Type B pancreatic cell (in vitro differentiated cells): ENCODE data around the gene NUP205. TPM values are rescaled to one million over a fixed set of nuclear protein-coding genes. Genes with fewer than 3 reads are reported as not detected.

ENCODE experiments used
- DNase-seq: peaks from one replicate; pipeline ENCODE4 v3.0.0; 2021; ENCODE audit warnings: mixed read lengths; ENCODE audit not compliant: unreplicated experiment; ENCODE audit errors: extremely low spot score
- H3K27ac Mint-ChIP-seq: 2 replicates; pipeline ENCODE4 v1.8.0; 2021; ENCODE audit warnings: mild to moderate bottlenecking, mixed read lengths
- H3K27me3 Mint-ChIP-seq: 2 replicates; pipeline ENCODE4 v1.8.0; 2021; ENCODE audit warnings: mixed read lengths
- H3K36me3 Mint-ChIP-seq: 2 replicates; pipeline ENCODE4 v1.8.0; 2021; ENCODE audit warnings: mixed read lengths
- H3K4me1 Mint-ChIP-seq: one replicate; pipeline ENCODE4 v1.8.0; 2021; ENCODE audit warnings: mixed read lengths; ENCODE audit not compliant: unreplicated experiment
- H3K4me3 Mint-ChIP-seq: 2 replicates; pipeline ENCODE4 v1.8.0; 2021; ENCODE audit warnings: mild to moderate bottlenecking, mixed read lengths
- H3K9me3 Mint-ChIP-seq: 2 replicates; pipeline ENCODE4 v1.8.0; 2021; ENCODE audit warnings: mixed read lengths
- total RNA-seq: library from RNA; stranded (reverse); gene quantifications from 2 replicates; pipeline ENCODE4 v1.2.1, GENCODE V29; 2021; ENCODE audit warnings: low replicate concordance
- TF ChIP-seq, protein P1 (sequence below): fragments of 200-600 bp; sonication (generic); conservative IDR thresholded peaks from 2 replicates; pipeline ENCODE4 v1.5.0; 2021; ENCODE audit warnings: antibody characterized with exemption, mild to moderate bottlenecking

Gene NUP205
- total RNA-seq, 1 donor from 2014 or later: 102 TPM

DNA sequence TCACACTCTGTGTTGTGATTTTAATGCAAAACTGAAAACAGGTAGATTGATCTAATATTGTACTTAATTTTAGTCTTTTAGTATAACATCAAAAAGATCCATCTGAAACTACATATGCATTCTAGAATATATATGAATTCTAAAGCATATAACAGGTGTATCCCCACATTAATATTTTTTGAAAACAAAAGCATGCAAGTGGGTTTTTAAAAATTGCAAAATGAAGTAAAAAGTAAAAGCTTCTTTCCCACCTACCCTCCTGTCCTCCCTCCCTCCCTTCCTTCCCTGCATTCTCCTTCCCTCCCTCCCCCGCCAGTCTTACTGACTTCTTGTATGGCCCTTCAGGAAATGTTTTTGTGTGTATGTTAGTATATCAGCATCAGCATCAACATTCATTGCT is 90.0 kb downstream of the NUP205 start:
- Mint-ChIP-seq H3K36me3 (peaks cover 15% of the 10 kb centered on the region), H3K27ac (no peak overlapping the region), H3K27me3 (no peaks in the 10 kb centered on the region), H3K9me3 (no peaks in the 10 kb centered on the region), H3K4me1 (peaks cover 5% of the 10 kb centered on the region), H3K4me3 (no peak overlapping the region)
- DNase-seq: no peak
- TF ChIP-seq, protein P1, sequence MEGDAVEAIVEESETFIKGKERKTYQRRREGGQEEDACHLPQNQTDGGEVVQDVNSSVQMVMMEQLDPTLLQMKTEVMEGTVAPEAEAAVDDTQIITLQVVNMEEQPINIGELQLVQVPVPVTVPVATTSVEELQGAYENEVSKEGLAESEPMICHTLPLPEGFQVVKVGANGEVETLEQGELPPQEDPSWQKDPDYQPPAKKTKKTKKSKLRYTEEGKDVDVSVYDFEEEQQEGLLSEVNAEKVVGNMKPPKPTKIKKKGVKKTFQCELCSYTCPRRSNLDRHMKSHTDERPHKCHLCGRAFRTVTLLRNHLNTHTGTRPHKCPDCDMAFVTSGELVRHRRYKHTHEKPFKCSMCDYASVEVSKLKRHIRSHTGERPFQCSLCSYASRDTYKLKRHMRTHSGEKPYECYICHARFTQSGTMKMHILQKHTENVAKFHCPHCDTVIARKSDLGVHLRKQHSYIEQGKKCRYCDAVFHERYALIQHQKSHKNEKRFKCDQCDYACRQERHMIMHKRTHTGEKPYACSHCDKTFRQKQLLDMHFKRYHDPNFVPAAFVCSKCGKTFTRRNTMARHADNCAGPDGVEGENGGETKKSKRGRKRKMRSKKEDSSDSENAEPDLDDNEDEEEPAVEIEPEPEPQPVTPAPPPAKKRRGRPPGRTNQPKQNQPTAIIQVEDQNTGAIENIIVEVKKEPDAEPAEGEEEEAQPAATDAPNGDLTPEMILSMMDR: no peak

DNA sequence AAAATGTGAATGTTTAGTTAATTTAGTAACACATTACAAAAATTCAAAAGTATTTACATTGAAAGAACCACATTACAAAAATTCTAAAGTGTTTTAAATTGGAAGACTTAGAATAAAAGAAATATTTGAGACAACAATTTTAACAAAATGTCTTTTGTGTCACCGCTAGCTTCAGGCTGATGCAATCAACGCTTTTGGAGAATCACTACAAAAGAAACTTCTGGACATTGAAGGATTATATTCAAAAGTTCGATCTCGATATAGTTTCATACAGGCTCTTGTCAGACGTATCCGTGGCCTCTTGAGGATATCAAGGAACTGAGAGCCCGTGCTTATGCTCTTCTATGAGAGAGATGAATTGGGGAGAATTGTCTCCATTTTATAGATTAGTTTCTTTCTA is 90.5 kb downstream of the NUP205 start:
- H3K36me3 Mint-ChIP-seq: peaks cover 15% of the 10 kb centered on the region
- no peak overlapping the region for H3K4me3 Mint-ChIP-seq
- H3K27me3 Mint-ChIP-seq: no peaks in the 10 kb centered on the region
- H3K4me1 Mint-ChIP-seq: peaks cover 9% of the 10 kb centered on the region
- DNase-seq: no peak
- no peak overlapping the region for H3K27ac Mint-ChIP-seq
- H3K9me3 Mint-ChIP-seq: no peaks in the 10 kb centered on the region
- TF ChIP-seq, protein P1: no peak

DNA sequence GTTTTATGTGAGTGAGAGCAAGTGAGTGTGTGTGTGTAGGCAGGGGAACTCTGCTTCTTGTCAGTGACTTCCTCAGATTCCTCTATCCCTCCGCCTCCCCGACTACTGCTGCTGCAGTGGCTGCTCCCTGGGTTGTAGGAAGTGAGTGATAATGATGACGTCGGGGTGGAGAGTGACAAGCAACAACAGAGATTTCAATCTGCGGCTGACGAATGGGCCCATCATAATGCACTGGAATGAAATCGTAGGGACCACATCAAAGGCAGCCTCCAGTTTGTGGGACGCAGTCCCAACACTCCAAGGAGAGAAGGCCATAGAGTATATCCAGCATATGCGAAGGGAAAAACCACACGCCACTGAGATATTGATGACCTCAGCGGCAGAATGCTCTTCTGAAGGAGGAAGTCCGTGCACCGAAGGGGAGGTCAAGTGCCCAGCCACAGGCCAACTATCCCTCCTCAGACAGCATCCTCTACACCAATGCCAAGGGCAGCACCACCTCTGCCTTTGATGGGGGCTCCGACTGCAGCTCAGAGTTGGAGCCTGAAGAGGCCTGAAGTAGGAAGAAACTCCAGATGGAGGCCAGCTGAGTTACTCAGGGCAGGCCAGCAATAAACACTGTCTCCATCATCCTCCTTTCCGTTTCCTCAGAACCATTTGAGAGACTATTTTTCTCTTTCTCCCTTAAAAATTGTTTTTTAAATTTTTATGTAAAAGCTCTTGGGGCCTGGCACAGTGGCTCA is 93.3 kb downstream of the NUP205 start:
- peak overlapping the region; percentile 5 for H3K27ac Mint-ChIP-seq
- no peak for DNase-seq
- H3K36me3 Mint-ChIP-seq: peaks cover 11% of the 10 kb centered on the region
- H3K4me3 Mint-ChIP-seq: no peak overlapping the region
- peaks cover 11% of the 10 kb centered on the region for H3K4me1 Mint-ChIP-seq
- no peaks in the 10 kb centered on the region for H3K27me3 Mint-ChIP-seq
- no peaks in the 10 kb centered on the region for H3K9me3 Mint-ChIP-seq
- TF ChIP-seq, protein P1: no peak

DNA sequence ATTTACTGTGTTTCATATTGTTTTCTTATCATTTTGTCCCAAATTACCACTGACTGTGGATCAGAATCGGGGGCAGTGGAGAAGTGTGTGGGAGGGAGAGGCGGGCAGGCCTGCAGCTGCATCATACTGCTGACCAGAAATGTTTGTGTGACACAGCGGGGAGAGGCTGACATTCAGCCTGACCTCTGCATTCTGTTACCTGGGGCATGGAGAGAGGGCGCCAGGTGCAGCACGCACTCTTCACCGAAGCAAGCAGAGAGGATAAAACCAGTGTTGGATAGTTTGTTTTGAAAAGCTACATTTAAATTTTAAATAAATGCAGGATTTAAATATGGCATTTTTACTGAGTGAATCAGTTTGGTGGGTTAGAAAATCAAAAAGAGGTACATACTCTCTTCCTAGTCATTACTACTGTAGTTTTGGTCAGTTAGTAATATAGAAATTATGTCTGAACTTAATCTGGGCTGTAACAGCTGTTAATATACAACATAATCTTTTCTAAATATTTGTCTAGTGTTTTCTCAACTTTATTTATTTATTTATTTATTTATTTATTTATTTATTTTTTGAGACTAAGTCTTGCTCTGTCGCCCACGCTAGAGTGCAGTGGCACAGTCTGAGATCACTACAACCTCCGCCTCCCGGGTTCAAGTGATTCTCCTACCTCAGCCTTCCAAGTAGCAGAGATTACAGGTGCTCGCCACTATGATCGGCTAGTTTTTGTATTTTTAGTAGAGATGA is 95.8 kb downstream of the NUP205 start:
- TF ChIP-seq, protein P1: no peak
- H3K4me3 Mint-ChIP-seq: no peak overlapping the region
- DNase-seq: no peak
- no peaks in the 10 kb centered on the region for H3K9me3 Mint-ChIP-seq
- peaks cover 11% of the 10 kb centered on the region for H3K4me1 Mint-ChIP-seq
- H3K27ac Mint-ChIP-seq: peak overlapping the region; percentile 82
- peaks cover 5% of the 10 kb centered on the region for H3K36me3 Mint-ChIP-seq
- no peaks in the 10 kb centered on the region for H3K27me3 Mint-ChIP-seq

DNA sequence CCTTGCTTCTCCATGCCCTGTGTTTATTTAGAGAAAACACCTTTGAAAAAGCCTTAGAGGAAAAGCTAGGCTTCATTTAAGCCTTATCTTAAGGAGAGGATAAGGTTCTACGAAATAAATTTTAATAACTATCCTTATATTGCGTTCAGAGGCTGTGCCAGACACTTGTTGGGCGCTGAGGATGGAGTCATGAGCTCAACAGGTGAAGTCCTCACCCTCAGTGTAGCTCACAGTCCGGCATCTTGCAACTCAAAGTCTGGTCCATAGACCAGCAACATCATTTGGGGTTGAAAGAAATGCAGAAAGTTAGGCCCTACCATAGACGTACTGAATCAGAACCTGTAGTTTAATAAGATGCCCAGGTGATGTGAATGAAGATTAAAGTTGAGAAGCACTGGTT is 100.8 kb downstream of the NUP205 start:
- Mint-ChIP-seq H3K27me3 (no peaks in the 10 kb centered on the region), H3K9me3 (no peaks in the 10 kb centered on the region), H3K4me1 (peaks cover 13% of the 10 kb centered on the region), H3K36me3 (no peaks in the 10 kb centered on the region), H3K27ac (no peak overlapping the region), H3K4me3 (no peak overlapping the region)
- DNase-seq: no peak
- TF ChIP-seq, protein P1: no peak
